ENCODE results near the gene ATP8B1. TPM values are rescaled to one million over a fixed set of nuclear protein-coding genes. Genes with fewer than 3 reads are reported as not detected.

The ATP8B1 gene
- total RNA-seq, 1 donor from 2014 or later, result 66.7 TPM

GRCh38 chr18:57836557-57836956, 33.4 kb upstream of the ATP8B1 start:
- Mint-ChIP-seq H3K9me3 (ENCODE audit: unreplicated experiment) (no peaks in the 10 kb centered on the region), H3K4me3 (ENCODE audit: unreplicated experiment) (no peak overlapping the region), H3K36me3 (ENCODE audit: low read depth, unreplicated experiment) (no peaks in the 10 kb centered on the region), H3K27me3 (ENCODE audit: unreplicated experiment) (no peaks in the 10 kb centered on the region), H3K27ac (ENCODE audit: unreplicated experiment) (no peak overlapping the region), H3K4me1 (ENCODE audit: unreplicated experiment) (peaks cover 1% of the 10 kb centered on the region)
- DNase-seq (ENCODE audit: low spot score), result no peak
- TF ChIP-seq CTCF (IDR thresholded peaks at IDR 0.05; ENCODE audit: unreplicated experiment), result no peak

GRCh38 chr18:57835904-57836303, 32.8 kb upstream of the ATP8B1 start:
- Mint-ChIP-seq H3K4me1 (ENCODE audit: unreplicated experiment) (peaks cover 3% of the 10 kb centered on the region), H3K9me3 (ENCODE audit: unreplicated experiment) (no peaks in the 10 kb centered on the region)
- TF ChIP-seq CTCF (IDR thresholded peaks at IDR 0.05; ENCODE audit: unreplicated experiment), result no peak

GRCh38 chr18:57834616-57835015, 31.5 kb upstream of the ATP8B1 start:
- H3K27me3 Mint-ChIP-seq (ENCODE audit: unreplicated experiment), result peaks cover 4% of the 10 kb centered on the region
- DNase-seq (ENCODE audit: low spot score), result no peak
- H3K4me3 Mint-ChIP-seq (ENCODE audit: unreplicated experiment), result no peak overlapping the region
- peaks cover 3% of the 10 kb centered on the region for H3K4me1 Mint-ChIP-seq (ENCODE audit: unreplicated experiment)
- no peak overlapping the region for H3K27ac Mint-ChIP-seq (ENCODE audit: unreplicated experiment)
- H3K36me3 Mint-ChIP-seq (ENCODE audit: low read depth, unreplicated experiment), result no peaks in the 10 kb centered on the region
- TF ChIP-seq CTCF (IDR thresholded peaks at IDR 0.05; ENCODE audit: unreplicated experiment), result no peak
- no peaks in the 10 kb centered on the region for H3K9me3 Mint-ChIP-seq (ENCODE audit: unreplicated experiment)

More at GRCh38 chr18:57835904-57836303, 32.8 kb upstream of the ATP8B1 start:
- Mint-ChIP-seq H3K27me3 (ENCODE audit: unreplicated experiment) (peaks cover 3% of the 10 kb centered on the region), H3K27ac (ENCODE audit: unreplicated experiment) (no peak overlapping the region), H3K4me3 (ENCODE audit: unreplicated experiment) (no peak overlapping the region), H3K36me3 (ENCODE audit: low read depth, unreplicated experiment) (no peaks in the 10 kb centered on the region)
- DNase-seq (ENCODE audit: low spot score), result no peak

GRCh38 chr18:57833441-57834101, 30.5 kb upstream of the ATP8B1 start:
- DNase-seq (ENCODE audit: low spot score), result no peak
- H3K4me1 Mint-ChIP-seq (ENCODE audit: unreplicated experiment), result peaks cover 3% of the 10 kb centered on the region
- H3K27ac Mint-ChIP-seq (ENCODE audit: unreplicated experiment), result no peak overlapping the region
- no peak for TF ChIP-seq CTCF (IDR thresholded peaks at IDR 0.05; ENCODE audit: unreplicated experiment)
- no peak overlapping the region for H3K4me3 Mint-ChIP-seq (ENCODE audit: unreplicated experiment)
- no peaks in the 10 kb centered on the region for H3K36me3 Mint-ChIP-seq (ENCODE audit: low read depth, unreplicated experiment)
- no peaks in the 10 kb centered on the region for H3K9me3 Mint-ChIP-seq (ENCODE audit: unreplicated experiment)
- peaks cover 4% of the 10 kb centered on the region for H3K27me3 Mint-ChIP-seq (ENCODE audit: unreplicated experiment)

GRCh38 chr18:57832730-57833129, 29.6 kb upstream of the ATP8B1 start:
- TF ChIP-seq CTCF (IDR thresholded peaks at IDR 0.05; ENCODE audit: unreplicated experiment), result no peak
- no peak for DNase-seq (ENCODE audit: low spot score)
- H3K4me1 Mint-ChIP-seq (ENCODE audit: unreplicated experiment), result peaks cover 3% of the 10 kb centered on the region
- no peak overlapping the region for H3K27ac Mint-ChIP-seq (ENCODE audit: unreplicated experiment)
- H3K9me3 Mint-ChIP-seq (ENCODE audit: unreplicated experiment), result no peaks in the 10 kb centered on the region
- H3K27me3 Mint-ChIP-seq (ENCODE audit: unreplicated experiment), result peaks cover 4% of the 10 kb centered on the region
- no peaks in the 10 kb centered on the region for H3K36me3 Mint-ChIP-seq (ENCODE audit: low read depth, unreplicated experiment)
- H3K4me3 Mint-ChIP-seq (ENCODE audit: unreplicated experiment), result no peak overlapping the region
